Peyer's patch (tissue), 4 donors: ENCODE data around the gene MYH7. TPM values are rescaled to one million over a fixed set of nuclear protein-coding genes. Genes with fewer than 3 reads are reported as not detected.

ENCODE experiments used
- DNase-seq, 3 donors: peaks; one replicate each; pipeline ENCODE4 v3.0.0-alpha.2; 2017 to 2019
- H3K27ac ChIP-seq, 4 donors: fragments of 200-600 bp; sonication (generic); one replicate each; pipeline ENCODE4 v1.5.1; 2016 to 2019
- H3K27me3 ChIP-seq, 2 donors: fragments of 200-600 bp; sonication (generic); one replicate each; pipeline ENCODE4 v1.5.1; 2019
- H3K36me3 ChIP-seq, 3 donors: fragments of 200-600 bp; sonication (generic); one replicate each; pipeline ENCODE4 v1.5.1; 2016 to 2019
- H3K4me1 ChIP-seq, 4 donors: fragments of 200-600 bp; sonication (generic); one replicate each; pipeline ENCODE4 v1.5.1; 2016 to 2019
- H3K4me3 ChIP-seq, 4 donors: fragments of 200-600 bp; sonication (generic); 1 replicate in 3 of 4; 2 replicates in 1 of 4; pipeline ENCODE4 v1.5.1; 2016 to 2019; ENCODE audit warnings: mild to moderate bottlenecking in 1 of 4
- H3K9me3 ChIP-seq, 4 donors: fragments of 200-600 bp; sonication (generic); one replicate each; pipeline ENCODE4 v1.5.1; 2016 to 2019; ENCODE audit warnings: mild to moderate bottlenecking in 1 of 4
- POLR2A ChIP-seq, 2 donors: fragments of 450-650 bp; IDR thresholded peaks; one replicate each; pipeline ENCODE4 v1.5.1; 2017; ENCODE audit warnings: antibody characterized with exemption in 2 of 2, mild to moderate bottlenecking in 2 of 2, moderate library complexity in 2 of 2
- total RNA-seq, 4 donors: library from RNA; depleted of rRNA; stranded (reverse); fragments of >200 nt; gene quantifications; one replicate each; pipeline ENCODE4 v1.1.0, GENCODE V29; 2016
- TF ChIP-seq, protein P1 (sequence below), 6 experiments: fragments of 450-650 bp in 4 of 6; fragments of 200-600 bp in 2 of 6; sonication (generic) in 1 of 6; IDR thresholded peaks; one replicate each; pipeline ENCODE4 v1.5.1; 2017 to 2019; ENCODE audit warnings: antibody characterized with exemption in 6 of 6, mild to moderate bottlenecking in 3 of 6, moderate library complexity in 1 of 6

Gene MYH7
- total RNA-seq, result under 1 TPM in 3 of 4 donors, not detected in 1; 0.18 to 0.40 (median 0.19) TPM

DNA sequence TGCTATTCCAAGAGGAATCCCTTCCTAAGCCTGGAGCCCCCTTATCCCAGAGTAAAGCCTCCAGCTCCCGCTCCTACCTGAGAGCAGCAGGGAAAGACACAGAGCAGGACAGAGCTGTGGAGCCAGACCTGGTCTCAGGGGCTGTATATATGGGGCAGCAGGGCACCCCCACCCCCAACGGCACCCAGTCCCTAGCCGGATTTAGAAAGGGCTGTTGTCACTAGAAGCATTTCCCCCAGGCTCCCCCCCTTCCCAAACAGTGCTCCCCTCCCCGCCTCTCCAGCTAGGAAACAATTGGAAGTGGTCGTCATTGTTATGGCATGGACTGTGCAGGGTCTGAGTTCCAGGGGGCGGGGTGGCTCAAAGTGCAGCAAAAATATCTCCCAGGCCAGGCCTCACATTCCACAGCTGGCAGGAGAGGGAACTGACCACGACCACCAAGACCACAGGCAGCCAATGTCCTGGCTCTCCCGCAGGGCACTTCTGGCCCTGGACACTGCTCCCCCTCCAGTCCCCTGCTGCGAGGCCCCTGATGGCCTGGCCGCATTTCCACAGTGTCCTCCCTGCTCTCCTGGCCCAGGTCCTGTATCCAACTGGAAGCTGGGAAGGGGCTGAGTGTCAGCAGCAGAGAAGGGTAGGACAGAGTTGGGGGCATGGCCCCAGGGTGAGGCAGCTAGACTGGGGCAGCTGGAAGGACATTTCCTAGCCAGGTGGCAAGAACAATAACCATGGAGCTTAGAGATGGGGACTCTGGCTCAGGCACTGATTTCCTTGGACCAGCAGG is at the start of gene MYH7:
TSS of gene MYH7 (minus strand) at position 118 of the 784 bp plus-strand sequence. CDS start 1,928 bp downstream, outside the sequence.
- no peaks in the 10 kb centered on the region for H3K9me3 ChIP-seq
- no peak within 1 kb of the TSS for H3K27ac ChIP-seq

GRCh38 chr14:23483236-23483854 is 47.9 kb upstream of the MYH7 start:
- Histone ChIP-seq H3K4me3 (no peak overlapping the region), H3K4me1 (no peaks in the 10 kb centered on the region), H3K27me3 (no peaks in the 10 kb centered on the region), H3K27ac (no peak overlapping the region), H3K9me3 (no peaks in the 10 kb centered on the region), H3K36me3 (peaks cover 0 to 37% (median 0%) of the 10 kb centered on the region in 3 donors)
- DNase-seq, result no peak
- no peak for TF ChIP-seq POLR2A (IDR thresholded peaks at IDR 0.05)
- TF ChIP-seq, protein P1, sequence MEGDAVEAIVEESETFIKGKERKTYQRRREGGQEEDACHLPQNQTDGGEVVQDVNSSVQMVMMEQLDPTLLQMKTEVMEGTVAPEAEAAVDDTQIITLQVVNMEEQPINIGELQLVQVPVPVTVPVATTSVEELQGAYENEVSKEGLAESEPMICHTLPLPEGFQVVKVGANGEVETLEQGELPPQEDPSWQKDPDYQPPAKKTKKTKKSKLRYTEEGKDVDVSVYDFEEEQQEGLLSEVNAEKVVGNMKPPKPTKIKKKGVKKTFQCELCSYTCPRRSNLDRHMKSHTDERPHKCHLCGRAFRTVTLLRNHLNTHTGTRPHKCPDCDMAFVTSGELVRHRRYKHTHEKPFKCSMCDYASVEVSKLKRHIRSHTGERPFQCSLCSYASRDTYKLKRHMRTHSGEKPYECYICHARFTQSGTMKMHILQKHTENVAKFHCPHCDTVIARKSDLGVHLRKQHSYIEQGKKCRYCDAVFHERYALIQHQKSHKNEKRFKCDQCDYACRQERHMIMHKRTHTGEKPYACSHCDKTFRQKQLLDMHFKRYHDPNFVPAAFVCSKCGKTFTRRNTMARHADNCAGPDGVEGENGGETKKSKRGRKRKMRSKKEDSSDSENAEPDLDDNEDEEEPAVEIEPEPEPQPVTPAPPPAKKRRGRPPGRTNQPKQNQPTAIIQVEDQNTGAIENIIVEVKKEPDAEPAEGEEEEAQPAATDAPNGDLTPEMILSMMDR (IDR thresholded peaks at IDR 0.05), result no peak

More for the DNA sequence above, at the start of gene MYH7:
- TF ChIP-seq, protein P1 (IDR thresholded peaks at IDR 0.05), result no peak
- no peak for TF ChIP-seq POLR2A (IDR thresholded peaks at IDR 0.05)
- Histone ChIP-seq H3K36me3 (no peaks in the 10 kb centered on the region), H3K4me3 (no peak within 1 kb of the TSS), H3K27me3 (no peaks in the 10 kb centered on the region), H3K4me1 (no peaks in the 10 kb centered on the region)
- DNase-seq, result peak in 1 of 3 donors; percentile 23

GRCh38 chr14:23482823-23483148 is 47.3 kb upstream of the MYH7 start:
- H3K4me3 ChIP-seq, result no peak overlapping the region
- no peaks in the 10 kb centered on the region for H3K27me3 ChIP-seq
- peaks cover 0 to 36% (median 0%) of the 10 kb centered on the region in 3 donors for H3K36me3 ChIP-seq
- no peaks in the 10 kb centered on the region for H3K9me3 ChIP-seq
- H3K27ac ChIP-seq, result no peak overlapping the region
- no peaks in the 10 kb centered on the region for H3K4me1 ChIP-seq
- TF ChIP-seq, protein P1 (IDR thresholded peaks at IDR 0.05), result no peak
- no peak for TF ChIP-seq POLR2A (IDR thresholded peaks at IDR 0.05)
- DNase-seq, result no peak

DNA sequence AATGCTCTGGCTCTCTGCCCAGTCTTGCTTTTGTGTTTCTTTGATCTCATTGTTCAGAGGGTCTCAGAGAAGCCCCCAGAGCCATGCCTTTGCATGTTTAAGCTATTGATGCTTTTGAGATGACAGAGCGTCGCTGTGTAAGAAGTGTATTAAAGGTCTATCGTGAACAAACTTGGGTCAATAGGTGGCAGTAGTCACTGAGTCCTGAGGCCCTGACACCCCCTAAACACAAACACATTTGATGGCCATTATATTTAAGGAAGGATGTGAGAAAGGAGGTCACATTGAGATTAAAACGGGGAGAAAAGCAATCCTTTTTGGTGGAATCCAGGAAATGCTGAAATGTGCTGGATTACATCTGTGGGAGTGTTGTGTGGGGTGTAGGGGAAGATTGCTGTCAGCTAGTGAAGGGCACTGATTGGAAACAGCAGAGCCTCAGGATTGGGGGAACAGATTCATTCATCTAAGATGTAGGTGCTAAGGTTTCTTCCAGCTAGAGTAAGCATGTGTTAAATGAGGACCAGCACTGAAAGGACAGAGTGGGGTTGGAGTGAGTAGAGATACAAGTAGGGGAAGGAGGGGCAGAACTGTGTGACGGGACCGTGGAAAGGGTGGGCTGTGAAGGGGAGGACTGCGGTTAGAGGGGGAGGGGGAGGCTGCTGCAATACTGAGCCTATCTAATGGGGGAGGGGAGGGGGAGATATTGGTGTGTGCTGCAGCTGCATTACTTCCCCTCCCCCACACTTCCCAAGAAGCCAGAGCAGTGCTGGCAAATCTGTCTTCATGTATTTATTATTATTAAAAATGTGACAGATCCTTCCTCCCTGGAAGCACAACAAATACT is 46.7 kb upstream of the MYH7 start:
- TF ChIP-seq, protein P1 (IDR thresholded peaks at IDR 0.05), result no peak
- no peak for TF ChIP-seq POLR2A (IDR thresholded peaks at IDR 0.05)
- H3K9me3 ChIP-seq, result no peaks in the 10 kb centered on the region
- H3K36me3 ChIP-seq, result peaks cover 0 to 42% (median 0%) of the 10 kb centered on the region in 3 donors
- H3K4me3 ChIP-seq, result no peak overlapping the region
- H3K27ac ChIP-seq, result no peak overlapping the region
- DNase-seq, result no peak
- H3K27me3 ChIP-seq, result no peaks in the 10 kb centered on the region
- no peaks in the 10 kb centered on the region for H3K4me1 ChIP-seq

- TF ChIP-seq POLR2A (IDR thresholded peaks at IDR 0.05), result no peak
- TF ChIP-seq, protein P1 (IDR thresholded peaks at IDR 0.05), result no peak
- H3K4me1 ChIP-seq, result no peaks in the 10 kb centered on the region
- H3K27ac ChIP-seq, result no peak overlapping the region
- no peaks in the 10 kb centered on the region for H3K27me3 ChIP-seq
- no peak overlapping the region for H3K4me3 ChIP-seq
- no peak for DNase-seq
- H3K36me3 ChIP-seq, result peaks cover 0 to 49% (median 0%) of the 10 kb centered on the region in 3 donors
- no peaks in the 10 kb centered on the region for H3K9me3 ChIP-seq
Observed at GRCh38 chr14:23481362-23481970, 46.0 kb upstream of the MYH7 start.
